PFSK-1 (cell line): ENCODE data around the gene COQ8A.

Source experiments
- POLR2AphosphoS5 ChIP-seq: IDR thresholded peaks from 2 replicates; pipeline ENCODE4 v1.6.1; 2012; ENCODE audit warnings: low read depth, mild to moderate bottlenecking, control low read depth, low read length, moderate library complexity
- REST ChIP-seq, 2 experiments: IDR thresholded peaks; 2 replicates each; pipeline versions ENCODE4 v1.6.1 to v1.8.0; 2011 to 2012; ENCODE audit warnings: low read depth in 2 of 2, low read length in 2 of 2, control low read depth in 1 of 2, inconsistent platforms in 1 of 2, mild to moderate bottlenecking in 1 of 2, moderate library complexity in 1 of 2; ENCODE audit not compliant: insufficient read depth in 1 of 2
- SIN3A ChIP-seq: IDR thresholded peaks from 2 replicates; pipeline ENCODE4 v1.6.1; 2012; ENCODE audit warnings: mild to moderate bottlenecking, low read length, moderate library complexity, borderline replicate concordance; ENCODE audit not compliant: insufficient read depth
- TAF1 ChIP-seq: IDR thresholded peaks from 2 replicates; pipeline ENCODE4 v1.6.1; 2012; ENCODE audit warnings: low read length, control low read depth, borderline replicate concordance; ENCODE audit not compliant: insufficient read depth

GRCh38 chr1:227016990-227017389, 76.9 kb downstream of the COQ8A start:
- TF ChIP-seq POLR2AphosphoS5 (no peak), SIN3A (no peak), REST (IDR thresholded peaks at IDR 0.05; ENCODE audit: insufficient read depth in 1 of 2, low read depth in 2 of 2, low read length in 2 of 2) (no peak), TAF1 (no peak)
